A673 (cell line): ENCODE measurements around the gene TCEAL4.

Experiments used
- EZH2 ChIP-seq: fragments of 200-600 bp; sonication (generic); IDR thresholded peaks from 2 replicates; pipeline ENCODE4 v1.6.1; 2017; ENCODE audit warnings: borderline replicate concordance, low read depth, mild to moderate bottlenecking, mixed read lengths, antibody characterized with exemption, low read length; ENCODE audit not compliant: poor library complexity, severe bottlenecking
- TF ChIP-seq, protein P1 (sequence below): fragments of 300-800, 200-600 bp; sonication (generic); conservative IDR thresholded peaks from 2 replicates; pipeline ENCODE4 v1.5.1; 2017; ENCODE audit warnings: low read depth, mild to moderate bottlenecking, antibody characterized with exemption, low read length, moderate library complexity, mixed read lengths

DNA sequence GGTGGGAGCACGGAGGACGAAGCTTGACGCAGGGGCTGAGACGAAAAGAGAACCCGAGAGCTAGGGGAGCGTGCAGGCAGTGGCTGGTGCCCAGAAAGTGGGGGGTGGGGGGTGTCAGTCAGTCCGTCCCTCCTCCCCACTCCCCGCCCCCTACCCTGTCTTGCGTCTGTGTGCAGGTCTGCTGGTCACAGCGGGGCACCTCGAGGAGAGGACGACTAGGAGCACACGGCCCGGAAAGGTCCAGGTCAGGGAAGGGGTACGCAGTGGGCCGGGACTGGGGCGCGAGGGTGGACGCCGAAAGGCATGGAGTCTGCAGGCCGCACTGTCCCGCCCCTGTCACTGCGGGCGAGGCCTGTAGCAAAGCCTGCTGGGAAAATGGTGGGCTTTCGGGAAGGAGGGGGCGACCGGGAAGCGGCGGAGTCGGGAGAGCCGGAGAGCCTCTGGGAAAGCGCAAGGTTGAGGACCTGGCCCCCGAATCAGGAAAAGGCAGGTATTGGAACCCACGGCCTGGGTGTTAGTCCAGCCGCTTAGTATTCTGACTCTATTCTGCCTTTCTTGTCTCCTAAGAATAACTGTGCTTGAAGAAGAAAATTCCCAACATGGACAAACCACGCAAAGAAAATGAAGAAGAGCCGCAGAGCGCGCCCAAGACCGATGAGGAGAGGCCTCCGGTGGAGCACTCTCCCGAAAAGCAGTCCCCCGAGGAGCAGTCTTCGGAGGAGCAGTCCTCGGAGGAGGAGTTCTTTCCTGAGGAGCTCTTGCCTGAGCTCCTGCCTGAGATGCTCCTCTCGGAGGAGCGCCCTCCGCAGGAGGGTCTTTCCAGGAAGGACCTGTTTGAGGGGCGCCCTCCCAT lies 44.2 kb downstream of the TCEAL4 start:
- TF ChIP-seq, protein P1, sequence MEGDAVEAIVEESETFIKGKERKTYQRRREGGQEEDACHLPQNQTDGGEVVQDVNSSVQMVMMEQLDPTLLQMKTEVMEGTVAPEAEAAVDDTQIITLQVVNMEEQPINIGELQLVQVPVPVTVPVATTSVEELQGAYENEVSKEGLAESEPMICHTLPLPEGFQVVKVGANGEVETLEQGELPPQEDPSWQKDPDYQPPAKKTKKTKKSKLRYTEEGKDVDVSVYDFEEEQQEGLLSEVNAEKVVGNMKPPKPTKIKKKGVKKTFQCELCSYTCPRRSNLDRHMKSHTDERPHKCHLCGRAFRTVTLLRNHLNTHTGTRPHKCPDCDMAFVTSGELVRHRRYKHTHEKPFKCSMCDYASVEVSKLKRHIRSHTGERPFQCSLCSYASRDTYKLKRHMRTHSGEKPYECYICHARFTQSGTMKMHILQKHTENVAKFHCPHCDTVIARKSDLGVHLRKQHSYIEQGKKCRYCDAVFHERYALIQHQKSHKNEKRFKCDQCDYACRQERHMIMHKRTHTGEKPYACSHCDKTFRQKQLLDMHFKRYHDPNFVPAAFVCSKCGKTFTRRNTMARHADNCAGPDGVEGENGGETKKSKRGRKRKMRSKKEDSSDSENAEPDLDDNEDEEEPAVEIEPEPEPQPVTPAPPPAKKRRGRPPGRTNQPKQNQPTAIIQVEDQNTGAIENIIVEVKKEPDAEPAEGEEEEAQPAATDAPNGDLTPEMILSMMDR: peak; percentile 65
- no peak for TF ChIP-seq EZH2
